GM12801 (cell line): ENCODE results near the gene ULK1.

Experiments
- TF ChIP-seq, protein P1 (sequence below): IDR thresholded peaks from one replicate; pipeline ENCODE4 v1.5.1; 2011; ENCODE audit warnings: control low read depth; ENCODE audit not compliant: insufficient read length; ENCODE audit errors: extremely low read depth

ULK1 gene

DNA sequence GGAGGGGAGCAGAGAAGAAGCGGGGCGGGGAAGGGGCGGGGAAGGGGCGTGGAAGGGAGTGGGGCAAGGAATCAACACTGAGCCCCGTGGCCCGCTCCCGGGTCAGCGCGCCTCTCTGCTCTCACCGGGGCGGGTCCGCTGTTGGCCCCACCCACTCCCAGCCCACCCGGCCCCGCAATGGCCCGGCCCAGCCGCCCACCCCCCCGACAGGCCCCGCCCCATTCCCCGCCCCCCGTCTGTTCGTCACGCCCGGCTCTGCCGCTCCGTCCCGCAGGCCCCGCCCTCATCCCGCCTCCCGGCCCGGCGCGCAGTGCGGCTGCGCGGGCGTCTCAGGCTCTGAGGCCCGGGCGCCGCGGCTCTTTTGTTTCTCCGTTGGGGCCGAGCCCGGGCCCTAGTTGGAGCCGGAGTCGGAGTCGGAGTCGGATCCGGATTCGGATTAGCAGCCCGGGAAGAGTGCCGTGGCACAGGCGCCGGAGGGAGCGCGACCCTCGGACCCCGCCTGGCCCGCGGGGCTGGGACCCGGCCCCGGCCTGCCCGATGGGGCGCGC, at the start of gene ULK1:
Gene ULK1 (plus strand): TSS at position 310 of the 548 bp plus-strand sequence. CDS start 380 bp downstream, outside the sequence.
- TF ChIP-seq, protein P1, sequence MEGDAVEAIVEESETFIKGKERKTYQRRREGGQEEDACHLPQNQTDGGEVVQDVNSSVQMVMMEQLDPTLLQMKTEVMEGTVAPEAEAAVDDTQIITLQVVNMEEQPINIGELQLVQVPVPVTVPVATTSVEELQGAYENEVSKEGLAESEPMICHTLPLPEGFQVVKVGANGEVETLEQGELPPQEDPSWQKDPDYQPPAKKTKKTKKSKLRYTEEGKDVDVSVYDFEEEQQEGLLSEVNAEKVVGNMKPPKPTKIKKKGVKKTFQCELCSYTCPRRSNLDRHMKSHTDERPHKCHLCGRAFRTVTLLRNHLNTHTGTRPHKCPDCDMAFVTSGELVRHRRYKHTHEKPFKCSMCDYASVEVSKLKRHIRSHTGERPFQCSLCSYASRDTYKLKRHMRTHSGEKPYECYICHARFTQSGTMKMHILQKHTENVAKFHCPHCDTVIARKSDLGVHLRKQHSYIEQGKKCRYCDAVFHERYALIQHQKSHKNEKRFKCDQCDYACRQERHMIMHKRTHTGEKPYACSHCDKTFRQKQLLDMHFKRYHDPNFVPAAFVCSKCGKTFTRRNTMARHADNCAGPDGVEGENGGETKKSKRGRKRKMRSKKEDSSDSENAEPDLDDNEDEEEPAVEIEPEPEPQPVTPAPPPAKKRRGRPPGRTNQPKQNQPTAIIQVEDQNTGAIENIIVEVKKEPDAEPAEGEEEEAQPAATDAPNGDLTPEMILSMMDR, result no peak

DNA sequence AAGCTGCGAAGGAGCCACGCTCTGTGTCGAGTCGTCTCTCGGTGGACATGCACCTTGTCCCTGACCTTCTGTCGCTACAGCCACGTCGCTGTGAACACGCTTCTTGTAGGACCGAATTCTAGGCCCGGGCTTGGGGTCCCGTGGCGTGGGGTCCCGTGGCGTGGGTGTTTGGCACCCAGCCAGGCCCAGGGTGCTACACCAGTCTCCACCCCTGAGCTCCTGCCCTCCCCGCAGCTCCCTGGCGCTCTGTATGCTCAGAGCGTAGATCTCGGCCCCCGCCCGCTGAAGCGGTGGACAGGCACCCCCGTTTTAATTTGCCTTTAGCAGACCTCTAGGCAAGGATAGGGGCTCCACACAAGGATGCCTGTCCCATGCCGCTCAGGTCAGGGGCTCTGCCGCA, 49.8 kb upstream of the ULK1 start:
- TF ChIP-seq, protein P1, result no peak

DNA sequence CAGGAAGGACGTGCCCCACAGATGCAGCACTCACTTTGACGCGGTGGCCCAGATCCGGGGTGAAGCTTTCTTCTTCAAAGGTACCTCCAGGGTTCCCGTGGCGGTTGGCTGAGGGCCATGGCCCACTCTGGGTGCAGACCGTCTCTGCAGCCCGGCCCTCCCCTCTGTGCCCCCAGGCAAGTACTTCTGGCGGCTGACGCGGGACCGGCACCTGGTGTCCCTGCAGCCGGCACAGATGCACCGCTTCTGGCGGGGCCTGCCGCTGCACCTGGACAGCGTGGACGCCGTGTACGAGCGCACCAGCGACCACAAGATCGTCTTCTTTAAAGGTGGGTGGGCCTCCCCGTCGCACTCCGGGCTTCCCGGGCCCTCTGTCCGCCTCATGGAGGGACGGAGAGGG, 49.3 kb upstream of the ULK1 start:
- TF ChIP-seq, protein P1, result no peak

DNA sequence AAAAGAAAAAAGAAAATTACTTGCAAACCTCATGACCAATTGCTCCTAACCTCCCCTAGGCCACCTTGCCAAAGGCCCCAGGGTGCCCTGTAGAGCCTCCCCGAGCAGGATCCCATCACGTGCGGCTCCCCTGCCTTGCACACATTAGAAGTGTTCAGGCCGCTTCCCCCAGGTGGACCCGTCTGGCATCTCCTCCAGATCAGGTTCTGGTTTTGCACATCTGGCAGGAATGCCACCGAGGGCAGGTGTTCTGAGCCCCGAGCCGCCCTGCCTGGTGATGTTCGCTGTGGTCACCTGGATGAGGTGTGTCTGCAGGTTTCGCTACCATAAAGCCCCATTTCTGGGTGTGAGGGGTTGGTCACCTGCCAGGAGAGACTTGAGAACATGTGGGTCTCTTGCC, 47.0 kb upstream of the ULK1 start:
- TF ChIP-seq, protein P1, result no peak

DNA sequence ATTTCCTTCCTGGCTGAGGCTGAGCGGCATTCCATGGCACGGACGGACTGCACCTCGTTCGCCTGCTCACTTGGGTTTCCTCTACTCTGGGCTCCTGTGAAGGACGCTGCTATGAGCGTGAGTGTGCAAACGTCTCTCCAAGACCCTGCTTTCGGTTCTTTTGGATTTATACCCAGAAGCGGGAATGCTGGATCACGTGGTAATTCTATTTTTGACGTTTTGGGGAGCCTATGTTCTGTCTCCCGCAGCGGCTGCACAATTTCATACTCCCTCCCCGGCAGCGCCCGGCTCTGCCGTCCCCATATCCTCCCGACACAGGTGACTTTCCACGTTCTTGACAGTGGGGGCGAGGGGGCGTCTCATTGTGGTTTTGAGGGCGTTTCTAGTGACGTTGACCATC, 45.7 kb upstream of the ULK1 start:
- TF ChIP-seq, protein P1, result no peak

DNA sequence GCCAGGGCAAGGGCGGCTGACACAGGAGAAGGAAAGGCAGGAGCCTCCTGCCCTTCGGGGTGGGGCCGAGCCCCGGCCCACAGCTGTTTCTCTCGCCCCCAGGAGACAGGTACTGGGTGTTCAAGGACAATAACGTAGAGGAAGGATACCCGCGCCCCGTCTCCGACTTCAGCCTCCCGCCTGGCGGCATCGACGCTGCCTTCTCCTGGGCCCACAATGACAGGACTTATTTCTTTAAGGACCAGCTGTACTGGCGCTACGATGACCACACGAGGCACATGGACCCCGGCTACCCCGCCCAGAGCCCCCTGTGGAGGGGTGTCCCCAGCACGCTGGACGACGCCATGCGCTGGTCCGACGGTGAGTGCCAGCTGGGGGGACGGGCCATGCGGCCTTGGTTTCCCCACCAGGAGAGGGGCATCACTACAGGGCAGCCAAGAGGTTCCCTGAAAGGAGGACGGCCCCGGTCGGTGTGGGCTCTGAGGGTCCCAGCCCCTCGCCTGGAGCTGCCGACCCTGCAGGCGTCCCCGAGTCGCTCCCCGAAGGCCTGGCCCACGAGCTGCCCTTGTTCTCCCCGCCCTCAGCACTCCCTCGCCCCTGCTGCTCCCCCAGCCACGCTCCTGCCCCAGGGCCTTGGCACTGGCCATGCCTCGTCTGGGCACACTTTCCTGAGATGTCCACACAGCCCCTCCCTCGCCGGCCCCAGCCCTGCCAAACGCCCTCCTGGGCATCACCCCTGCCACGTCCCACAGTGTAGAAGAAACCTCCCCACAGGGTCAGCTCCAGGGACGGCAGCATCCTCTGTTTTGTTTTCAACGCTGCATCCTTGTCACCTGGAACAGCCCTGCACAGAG, 44.5 kb upstream of the ULK1 start:
- TF ChIP-seq, protein P1, result no peak

DNA sequence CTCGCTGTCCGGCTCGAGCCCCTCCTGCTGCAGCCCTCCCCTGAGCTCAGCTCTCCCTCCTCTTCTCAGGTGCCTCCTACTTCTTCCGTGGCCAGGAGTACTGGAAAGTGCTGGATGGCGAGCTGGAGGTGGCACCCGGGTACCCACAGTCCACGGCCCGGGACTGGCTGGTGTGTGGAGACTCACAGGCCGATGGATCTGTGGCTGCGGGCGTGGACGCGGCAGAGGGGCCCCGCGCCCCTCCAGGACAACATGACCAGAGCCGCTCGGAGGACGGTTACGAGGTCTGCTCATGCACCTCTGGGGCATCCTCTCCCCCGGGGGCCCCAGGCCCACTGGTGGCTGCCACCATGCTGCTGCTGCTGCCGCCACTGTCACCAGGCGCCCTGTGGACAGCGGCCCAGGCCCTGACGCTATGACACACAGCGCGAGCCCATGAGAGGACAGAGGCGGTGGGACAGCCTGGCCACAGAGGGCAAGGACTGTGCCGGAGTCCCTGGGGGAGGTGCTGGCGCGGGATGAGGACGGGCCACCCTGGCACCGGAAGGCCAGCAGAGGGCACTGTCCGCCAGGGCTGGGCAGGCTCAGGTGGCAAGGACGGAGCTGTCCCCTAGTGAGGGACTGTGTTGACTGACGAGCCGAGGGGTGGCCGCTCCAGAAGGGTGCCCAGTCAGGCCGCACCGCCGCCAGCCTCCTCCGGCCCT, 43.4 kb upstream of the ULK1 start:
- TF ChIP-seq, protein P1, result no peak
